IMR-90 (cell line): ENCODE measurements around the gene RNF130. TPM values are rescaled to one million over a fixed set of nuclear protein-coding genes. Genes with fewer than 3 reads are reported as not detected.

Experiments
- ATAC-seq: fragments of 200-7000 bp; cut with Tn5 transposase; 2 replicates; pipeline ENCODE4 v1.9.1; 2020; ENCODE audit warnings: low read depth, mild to moderate bottlenecking, moderate library complexity
- BruUV-seq: library from RNA; stranded (reverse); fragments of 400-500 nt; replicated peaks from 2 replicates; lab custom pipeline; 2021; lab: Mats Ljungman, UMichigan
- CTCF ChIA-PET: fragments of 300-600 bp; formaldehyde crosslinking; extraction: SDS; loops from one replicate; lab custom pipeline; 2021; ENCODE audit warnings: antibody characterized with exemption; lab: Yijun Ruan, JAX
- POLR2A ChIA-PET: fragments of 300-600 bp; sonication (Branson Sonifier 250); formaldehyde crosslinking; loops from one replicate; lab custom pipeline; 2022; ENCODE audit warnings: antibody characterized with exemption; ENCODE audit not compliant: unreplicated experiment; lab: Charles Lee
- DNase-seq: peaks from one replicate; pipeline ENCODE4 v3.0.0; 2013
- H2AFZ ChIP-seq: replicated peaks from 2 replicates; pipeline ENCODE3; 2013; ENCODE audit warnings: low read length, mild to moderate bottlenecking; ENCODE audit not compliant: poor library complexity
- H2AK5ac ChIP-seq: 2 replicates; pipeline ENCODE4 v1.6.1; 2013; ENCODE audit warnings: low read depth, low read length, inconsistent platforms
- H2AK9ac ChIP-seq: replicated peaks from 2 replicates; pipeline ENCODE3; 2013; ENCODE audit warnings: mild to moderate bottlenecking, low read depth, low read length, moderate library complexity; ENCODE audit not compliant: poor library complexity
- H2BK120ac ChIP-seq: 2 replicates; pipeline ENCODE4 v1.6.1; 2013; ENCODE audit warnings: low read depth, low read length, inconsistent platforms
- H2BK15ac ChIP-seq: 3 replicates; pipeline ENCODE4 v1.6.1; 2013; ENCODE audit warnings: low read depth, low read length, inconsistent platforms
- H2BK20ac ChIP-seq: 2 replicates; pipeline ENCODE4 v1.6.1; 2013; ENCODE audit warnings: low read depth, mild to moderate bottlenecking, inconsistent platforms, low read length, moderate library complexity
- H2BK5ac ChIP-seq: 2 replicates; pipeline ENCODE4 v1.6.1; 2013; ENCODE audit warnings: mild to moderate bottlenecking, low read depth, low read length, inconsistent platforms; ENCODE audit not compliant: poor library complexity, severe bottlenecking
- H3K14ac ChIP-seq: replicated peaks from 2 replicates; pipeline ENCODE4 v1.6.1; 2013; ENCODE audit warnings: low read depth, low read length, inconsistent platforms
- H3K18ac ChIP-seq: 2 replicates; pipeline ENCODE4 v1.6.1; 2013; ENCODE audit warnings: low read depth, low read length, control low read depth
- H3K23ac ChIP-seq: 2 replicates; pipeline ENCODE4 v1.6.1; 2013; ENCODE audit warnings: low read depth, low read length, inconsistent platforms
- H3K27ac ChIP-seq: 2 replicates; pipeline ENCODE4 v1.5.1; 2013; ENCODE audit warnings: mild to moderate bottlenecking, control low read depth, low read length; ENCODE audit not compliant: insufficient read depth
- H3K27me3 ChIP-seq: 2 replicates; pipeline ENCODE4 v1.6.1; 2013; ENCODE audit warnings: low read length; ENCODE audit not compliant: control insufficient read depth, insufficient read depth
- H3K36me3 ChIP-seq: 2 replicates; pipeline ENCODE4 v1.6.1; 2013; ENCODE audit warnings: low read length, mixed read lengths; ENCODE audit not compliant: control insufficient read depth, insufficient read depth
- H3K4ac ChIP-seq: 2 replicates; pipeline ENCODE4 v1.6.1; 2013; ENCODE audit warnings: low read depth, low read length, inconsistent platforms
- H3K4me1 ChIP-seq: 2 replicates; pipeline ENCODE4 v1.6.1; 2013; ENCODE audit warnings: low read length, mixed read lengths; ENCODE audit not compliant: control insufficient read depth, insufficient read depth
- H3K4me2 ChIP-seq: 2 replicates; pipeline ENCODE4 v1.6.1; 2013; ENCODE audit warnings: low read depth, mild to moderate bottlenecking, control low read depth, low read length, moderate library complexity
- H3K4me3 ChIP-seq: 2 replicates; pipeline ENCODE4 v1.5.1; 2013; ENCODE audit warnings: low read depth, mild to moderate bottlenecking, control low read depth, low read length, moderate library complexity; ENCODE audit not compliant: insufficient read depth
- H3K56ac ChIP-seq: 2 replicates; pipeline ENCODE4 v1.6.1; 2013; ENCODE audit warnings: low read length, inconsistent platforms; ENCODE audit not compliant: insufficient read depth; ENCODE audit errors: extremely low read depth
- H3K79me1 ChIP-seq, 2 experiments: 2 replicates each; pipeline ENCODE4 v1.6.1; 2013; ENCODE audit warnings: low read length in 2 of 2, inconsistent platforms in 1 of 2, low read depth in 1 of 2
- H3K9ac ChIP-seq: 2 replicates; pipeline ENCODE4 v1.6.1; 2013; ENCODE audit warnings: low read depth, low read length, control low read depth
- H3K9me1 ChIP-seq: 2 replicates; pipeline ENCODE4 v1.6.1; 2013; ENCODE audit warnings: low read length, inconsistent platforms; ENCODE audit not compliant: insufficient read depth
- H3K9me3 ChIP-seq: 2 replicates; pipeline ENCODE4 v1.6.1; 2013; ENCODE audit warnings: low read length; ENCODE audit not compliant: control insufficient read depth, insufficient read depth
- H4K20me1 ChIP-seq: 2 replicates; pipeline ENCODE4 v1.6.1; 2013; ENCODE audit warnings: low read length, inconsistent platforms; ENCODE audit not compliant: insufficient read depth
- H4K5ac ChIP-seq: 2 replicates; pipeline ENCODE4 v1.6.1; 2013; ENCODE audit warnings: mild to moderate bottlenecking, low read depth, low read length, control low read depth
- H4K8ac ChIP-seq, 2 experiments: 2 replicates each; pipeline ENCODE4 v1.6.1; 2013; ENCODE audit warnings: low read depth in 2 of 2, low read length in 2 of 2, control low read depth in 1 of 2, inconsistent platforms in 1 of 2
- H4K91ac ChIP-seq: 2 replicates; pipeline ENCODE4 v1.6.1; 2013; ENCODE audit warnings: low read depth, low read length, inconsistent platforms; ENCODE audit not compliant: insufficient read depth
- BHLHE40 ChIP-seq: fragments of 150-350 bp; IDR thresholded peaks from 2 replicates; pipeline ENCODE4 v1.6.1; 2016; ENCODE audit warnings: mild to moderate bottlenecking, low read depth, low read length
- CEBPB ChIP-seq: IDR thresholded peaks from 2 replicates; pipeline ENCODE4 v1.6.1; 2012; ENCODE audit warnings: low read depth, low read length, improper control_type of control experiment
- CHD1 ChIP-seq: IDR thresholded peaks from 2 replicates; pipeline ENCODE4 v1.6.1; 2012; ENCODE audit warnings: low read depth, low read length, improper control_type of control experiment
- FOS ChIP-seq: fragments of 150-350 bp; IDR thresholded peaks from 2 replicates; pipeline ENCODE4 v1.6.1; 2016; ENCODE audit warnings: low read depth, low read length
- MAFK ChIP-seq: IDR thresholded peaks from 2 replicates; pipeline ENCODE4 v1.6.1; 2012; ENCODE audit warnings: low read depth, low read length, improper control_type of control experiment
- MAZ ChIP-seq: IDR thresholded peaks from 2 replicates; pipeline ENCODE4 v1.6.1; 2012; ENCODE audit warnings: low read depth, mild to moderate bottlenecking, low read length, improper control_type of control experiment, moderate library complexity, borderline replicate concordance
- MXI1 ChIP-seq: IDR thresholded peaks from 2 replicates; pipeline ENCODE4 v1.6.1; 2012; ENCODE audit warnings: low read depth, mild to moderate bottlenecking, low read length, moderate library complexity, borderline replicate concordance
- NFE2L2 ChIP-seq: fragments of 150-350 bp; IDR thresholded peaks from 2 replicates; pipeline ENCODE4 v1.6.1; 2016; ENCODE audit warnings: low read depth, mild to moderate bottlenecking, low read length
- POLR2A ChIP-seq: IDR thresholded peaks from 2 replicates; pipeline ENCODE4 v1.6.1; 2012; ENCODE audit warnings: mild to moderate bottlenecking, low read depth, low read length
- RAD21 ChIP-seq: IDR thresholded peaks from 2 replicates; pipeline ENCODE4 v1.6.1; 2012; ENCODE audit warnings: low read length, improper control_type of control experiment
- RCOR1 ChIP-seq: IDR thresholded peaks from 2 replicates; pipeline ENCODE4 v1.6.1; 2012; ENCODE audit warnings: mild to moderate bottlenecking, low read length, improper control_type of control experiment; ENCODE audit not compliant: insufficient replicate concordance
- RFX5 ChIP-seq: IDR thresholded peaks from 2 replicates; pipeline ENCODE4 v1.8.0; 2012; ENCODE audit warnings: low read depth, mild to moderate bottlenecking, low read length, moderate library complexity
- SMC3 ChIP-seq: fragments of 150-350 bp; IDR thresholded peaks from 2 replicates; pipeline ENCODE4 v1.6.1; 2016; ENCODE audit warnings: low read depth, mild to moderate bottlenecking, antibody characterized with exemption, low read length, moderate library complexity
- dilution Hi-C: fragments of 300-500 bp; cut with HindIII; formaldehyde crosslinking; loops from one replicate; pipeline ENCODE4 v1.14.3; 2018; ENCODE audit warnings: low sequenced_read_pairs; ENCODE audit not compliant: unreplicated experiment
- in situ Hi-C: fragments of 300-500 bp; cut with MboI; formaldehyde crosslinking; loops from 3 replicates; pipeline ENCODE4 v1.14.3; 2019; ENCODE audit warnings: low sequenced_read_pairs, inconsistent platforms, mixed read lengths
- intact Hi-C: fragments of 100-400 bp; cut with micrococcal nuclease; formaldehyde crosslinking; loops from 2 replicates; pipeline ENCODE4 v1.10.0; 2022
- polyA plus RNA-seq, 3 experiments: library from polyadenylated mRNA; depleted of rRNA; stranded (reverse); fragments of >200 nt; gene quantifications; 2 replicates each; pipeline ENCODE4 v1.2.3, GENCODE V29; 2012; ENCODE audit warnings: low replicate concordance in 1 of 3
- total RNA-seq: library from RNA; depleted of rRNA; stranded (reverse); fragments of >200 nt; gene quantifications from 2 replicates; pipeline ENCODE4 v1.2.3, GENCODE V29; 2012
- TF ChIP-seq, protein P1 (sequence below): conservative IDR thresholded peaks from 2 replicates; pipeline ENCODE4 v1.5.1; 2012; ENCODE audit warnings: mild to moderate bottlenecking, low read depth, low read length, improper control_type of control experiment
- TF ChIP-seq, protein P2 (sequence below): fragments of 150-350 bp; IDR thresholded peaks from 2 replicates; pipeline ENCODE4 v1.6.1; 2017; ENCODE audit warnings: mild to moderate bottlenecking, antibody characterized with exemption, low read length, low read depth
- TF ChIP-seq, protein P3 (sequence below): fragments of 150-350 bp; IDR thresholded peaks from 2 replicates; pipeline ENCODE4 v1.6.1; 2016; ENCODE audit warnings: low read depth, mild to moderate bottlenecking, low read length, moderate library complexity, borderline replicate concordance

Gene RNF130
- total and polyA plus RNA-seq, 2 of the 4 experiments (the other 2 are of a cell fraction): 12.9 to 21.7 TPM

- Histone ChIP-seq H2BK15ac (no peak overlapping the region), H2AK5ac (no peak overlapping the region), H3K27me3 (no peaks in the 10 kb centered on the region), H4K91ac (no peak overlapping the region), H3K4ac (no peak overlapping the region), H2BK20ac (no peak overlapping the region), H4K8ac (no peak overlapping the region), H3K79me1 (no peaks in the 10 kb centered on the region; a peak in 1 of 4 replicates), H3K9me1 (peaks cover 8% of the 10 kb centered on the region; the same call in 1 of the 2 replicates), H3K4me1 (peaks cover 2% of the 10 kb centered on the region; the same call in 1 of the 2 replicates), H3K27ac (no peak overlapping the region), H3K4me3 (no peak overlapping the region), H2BK5ac (no peak overlapping the region), H3K23ac (no peak overlapping the region), H2BK120ac (no peak overlapping the region), H2AK9ac (no peak overlapping the region), H3K14ac (no peak overlapping the region), H3K9ac (no peak overlapping the region), H3K9me3 (no peaks in the 10 kb centered on the region), H2AFZ (no peak overlapping the region), H3K56ac (no peak overlapping the region), H4K5ac (no peak overlapping the region), H4K20me1 (no peaks in the 10 kb centered on the region), H3K4me2 (no peak overlapping the region), H3K18ac (no peak overlapping the region), H3K36me3 (peaks cover 7% of the 10 kb centered on the region; the same call in 1 of the 2 replicates)
- ChIA-PET CTCF (interaction anchor here (0.6 to 0.9 kb wide), 2 partner anchors 20 to 52 kb away, joined by 3 read pairs; no protein-coding TSS in a partner anchor), POLR2A (no interaction called here)
- TF ChIP-seq FOS (no peak), BHLHE40 (no peak), MXI1 (no peak), RCOR1 (no peak), CEBPB (no peak), RFX5 (no peak), CHD1 (no peak), POLR2A (no peak), NFE2L2 (no peak), MAFK (no peak), SMC3 (no peak), RAD21 (no peak), MAZ (no peak)
- TF ChIP-seq, protein P1, sequence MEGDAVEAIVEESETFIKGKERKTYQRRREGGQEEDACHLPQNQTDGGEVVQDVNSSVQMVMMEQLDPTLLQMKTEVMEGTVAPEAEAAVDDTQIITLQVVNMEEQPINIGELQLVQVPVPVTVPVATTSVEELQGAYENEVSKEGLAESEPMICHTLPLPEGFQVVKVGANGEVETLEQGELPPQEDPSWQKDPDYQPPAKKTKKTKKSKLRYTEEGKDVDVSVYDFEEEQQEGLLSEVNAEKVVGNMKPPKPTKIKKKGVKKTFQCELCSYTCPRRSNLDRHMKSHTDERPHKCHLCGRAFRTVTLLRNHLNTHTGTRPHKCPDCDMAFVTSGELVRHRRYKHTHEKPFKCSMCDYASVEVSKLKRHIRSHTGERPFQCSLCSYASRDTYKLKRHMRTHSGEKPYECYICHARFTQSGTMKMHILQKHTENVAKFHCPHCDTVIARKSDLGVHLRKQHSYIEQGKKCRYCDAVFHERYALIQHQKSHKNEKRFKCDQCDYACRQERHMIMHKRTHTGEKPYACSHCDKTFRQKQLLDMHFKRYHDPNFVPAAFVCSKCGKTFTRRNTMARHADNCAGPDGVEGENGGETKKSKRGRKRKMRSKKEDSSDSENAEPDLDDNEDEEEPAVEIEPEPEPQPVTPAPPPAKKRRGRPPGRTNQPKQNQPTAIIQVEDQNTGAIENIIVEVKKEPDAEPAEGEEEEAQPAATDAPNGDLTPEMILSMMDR: no peak
- TF ChIP-seq, protein P2, sequence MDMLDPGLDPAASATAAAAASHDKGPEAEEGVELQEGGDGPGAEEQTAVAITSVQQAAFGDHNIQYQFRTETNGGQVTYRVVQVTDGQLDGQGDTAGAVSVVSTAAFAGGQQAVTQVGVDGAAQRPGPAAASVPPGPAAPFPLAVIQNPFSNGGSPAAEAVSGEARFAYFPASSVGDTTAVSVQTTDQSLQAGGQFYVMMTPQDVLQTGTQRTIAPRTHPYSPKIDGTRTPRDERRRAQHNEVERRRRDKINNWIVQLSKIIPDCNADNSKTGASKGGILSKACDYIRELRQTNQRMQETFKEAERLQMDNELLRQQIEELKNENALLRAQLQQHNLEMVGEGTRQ: no peak
- TF ChIP-seq, protein P3, sequence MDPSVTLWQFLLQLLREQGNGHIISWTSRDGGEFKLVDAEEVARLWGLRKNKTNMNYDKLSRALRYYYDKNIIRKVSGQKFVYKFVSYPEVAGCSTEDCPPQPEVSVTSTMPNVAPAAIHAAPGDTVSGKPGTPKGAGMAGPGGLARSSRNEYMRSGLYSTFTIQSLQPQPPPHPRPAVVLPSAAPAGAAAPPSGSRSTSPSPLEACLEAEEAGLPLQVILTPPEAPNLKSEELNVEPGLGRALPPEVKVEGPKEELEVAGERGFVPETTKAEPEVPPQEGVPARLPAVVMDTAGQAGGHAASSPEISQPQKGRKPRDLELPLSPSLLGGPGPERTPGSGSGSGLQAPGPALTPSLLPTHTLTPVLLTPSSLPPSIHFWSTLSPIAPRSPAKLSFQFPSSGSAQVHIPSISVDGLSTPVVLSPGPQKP: no peak
- ATAC-seq: no peak
- DNase-seq: no peak
- BruUV-seq: no TSS peak
- dilution Hi-C loops (no loop called here), in situ Hi-C loops (no loop called here), intact Hi-C loops (no loop called here)
These were observed 65.4 kb downstream of the RNF130 start for GRCh38 chr5:180006141-180006540.
